ENCODE measurements around the gene PRDM15. TPM values are rescaled to one million over a fixed set of nuclear protein-coding genes. Genes with fewer than 3 reads are reported as not detected.

PRDM15 gene
- total RNA-seq, 1 experiment from 2014 or later, result 11.2 TPM

DNA sequence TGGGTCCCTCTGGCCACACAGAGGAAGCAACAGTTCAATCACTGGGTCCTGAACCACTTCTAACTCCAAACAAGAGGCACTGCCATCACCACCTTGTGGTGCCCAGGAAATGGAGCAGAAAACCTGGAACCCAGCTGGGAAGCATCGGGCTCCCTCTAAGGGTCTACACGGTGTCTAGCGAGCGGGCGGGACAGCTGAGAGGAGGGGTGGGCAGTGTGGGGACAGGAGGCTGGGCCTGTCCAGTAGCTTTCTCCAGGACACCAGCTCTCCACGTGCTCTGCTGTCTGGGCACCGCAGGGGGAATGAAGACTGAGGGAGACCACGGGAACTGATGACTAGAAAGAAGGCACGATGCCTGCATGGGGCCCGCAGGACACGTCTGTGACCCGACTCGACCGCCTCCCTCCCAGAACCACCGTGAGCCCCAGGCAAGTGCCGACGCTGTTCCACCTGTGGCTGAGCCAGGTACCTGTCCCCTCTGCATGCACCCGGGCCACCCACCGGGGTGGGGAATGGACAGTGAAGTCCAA is 5.4 kb upstream of the PRDM15 start:
- ChIA-PET POLR2A (no interaction called here), CTCF (no interaction called here)
- H3K27ac ChIP-seq (ENCODE audit: low read length), result no peak overlapping the region
- 0 out of 2 replicates have a peak, but pooled peaks cover 2% of the 10 kb centered on the region for H3K4me1 ChIP-seq (ENCODE audit: control insufficient read depth, insufficient read depth, low read length)
- intact Hi-C loops (cut with micrococcal nuclease; ENCODE audit: unreplicated experiment), result no loop called here
- ATAC-seq, result no peak
- H3K4me3 ChIP-seq (ENCODE audit: low read depth in 2 of 2, low read length in 2 of 2), result no peak overlapping the region
- in situ Hi-C loops (cut with HindIII; ENCODE audit: low pct_unique_long_range_greater_than_20kb, low sequenced_read_pairs), result no loop called here
- DNase-seq (ENCODE audit: low read depth, low spot score), result no peak
- H3K27me3 ChIP-seq (ENCODE audit: control insufficient read depth, insufficient read depth, low read length), result no peaks in the 10 kb centered on the region
- no peaks in the 10 kb centered on the region for H3K36me3 ChIP-seq (ENCODE audit: control insufficient read depth, insufficient read depth, low read length)
- no TSS peak for BruUV-seq (replicated peaks)
- TF ChIP-seq POLR2AphosphoS5 (IDR thresholded peaks at IDR 0.05; ENCODE audit: low read depth, low read length) (no peak), TCF7L2 (IDR thresholded peaks at IDR 0.05; ENCODE audit: low read depth, low read length) (no peak), SIN3A (IDR thresholded peaks at IDR 0.05; ENCODE audit: borderline replicate concordance, insufficient read depth, low read depth, low read length) (no peak), CTCF (IDR thresholded peaks at IDR 0.05) (no peak)
- TF ChIP-seq, protein P1, sequence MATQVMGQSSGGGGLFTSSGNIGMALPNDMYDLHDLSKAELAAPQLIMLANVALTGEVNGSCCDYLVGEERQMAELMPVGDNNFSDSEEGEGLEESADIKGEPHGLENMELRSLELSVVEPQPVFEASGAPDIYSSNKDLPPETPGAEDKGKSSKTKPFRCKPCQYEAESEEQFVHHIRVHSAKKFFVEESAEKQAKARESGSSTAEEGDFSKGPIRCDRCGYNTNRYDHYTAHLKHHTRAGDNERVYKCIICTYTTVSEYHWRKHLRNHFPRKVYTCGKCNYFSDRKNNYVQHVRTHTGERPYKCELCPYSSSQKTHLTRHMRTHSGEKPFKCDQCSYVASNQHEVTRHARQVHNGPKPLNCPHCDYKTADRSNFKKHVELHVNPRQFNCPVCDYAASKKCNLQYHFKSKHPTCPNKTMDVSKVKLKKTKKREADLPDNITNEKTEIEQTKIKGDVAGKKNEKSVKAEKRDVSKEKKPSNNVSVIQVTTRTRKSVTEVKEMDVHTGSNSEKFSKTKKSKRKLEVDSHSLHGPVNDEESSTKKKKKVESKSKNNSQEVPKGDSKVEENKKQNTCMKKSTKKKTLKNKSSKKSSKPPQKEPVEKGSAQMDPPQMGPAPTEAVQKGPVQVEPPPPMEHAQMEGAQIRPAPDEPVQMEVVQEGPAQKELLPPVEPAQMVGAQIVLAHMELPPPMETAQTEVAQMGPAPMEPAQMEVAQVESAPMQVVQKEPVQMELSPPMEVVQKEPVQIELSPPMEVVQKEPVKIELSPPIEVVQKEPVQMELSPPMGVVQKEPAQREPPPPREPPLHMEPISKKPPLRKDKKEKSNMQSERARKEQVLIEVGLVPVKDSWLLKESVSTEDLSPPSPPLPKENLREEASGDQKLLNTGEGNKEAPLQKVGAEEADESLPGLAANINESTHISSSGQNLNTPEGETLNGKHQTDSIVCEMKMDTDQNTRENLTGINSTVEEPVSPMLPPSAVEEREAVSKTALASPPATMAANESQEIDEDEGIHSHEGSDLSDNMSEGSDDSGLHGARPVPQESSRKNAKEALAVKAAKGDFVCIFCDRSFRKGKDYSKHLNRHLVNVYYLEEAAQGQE (IDR thresholded peaks at IDR 0.05; ENCODE audit: insufficient read depth in 1 of 2, low read depth in 2 of 2, low read length in 1 of 2), result no peak
- no peaks in the 10 kb centered on the region for H3K9me3 ChIP-seq (ENCODE audit: control insufficient read depth, insufficient read depth, low read depth, low read length)

DNA sequence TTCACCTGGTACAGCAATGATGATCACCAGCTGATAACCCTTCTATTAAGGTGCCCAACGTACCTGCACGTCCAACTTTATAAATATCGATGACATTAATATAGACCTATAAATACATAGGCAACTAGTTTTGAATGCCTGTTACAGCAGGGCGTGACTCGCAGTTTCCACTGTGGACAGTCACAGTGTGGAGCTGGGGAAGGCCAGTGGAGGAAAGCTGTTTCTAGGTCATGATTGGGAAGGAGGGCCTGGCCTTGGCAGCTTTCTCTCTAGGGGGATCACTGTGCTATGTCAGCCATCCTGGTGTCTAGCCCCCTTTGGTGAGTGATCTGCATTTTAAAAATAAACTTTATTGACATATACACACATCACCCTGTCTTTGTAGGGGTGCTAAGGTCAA is 4.4 kb upstream of the PRDM15 start:
- Histone ChIP-seq H3K4me3 (ENCODE audit: low read depth in 2 of 2, low read length in 2 of 2) (no peak overlapping the region), H3K27ac (ENCODE audit: low read length) (no peak overlapping the region), H3K36me3 (ENCODE audit: control insufficient read depth, insufficient read depth, low read length) (no peaks in the 10 kb centered on the region; the same call in 1 of the 2 replicates), H3K9me3 (ENCODE audit: control insufficient read depth, insufficient read depth, low read depth, low read length) (no peaks in the 10 kb centered on the region), H3K4me1 (ENCODE audit: control insufficient read depth, insufficient read depth, low read length) (0 out of 2 replicates have a peak, but pooled peaks cover 2% of the 10 kb centered on the region), H3K27me3 (ENCODE audit: control insufficient read depth, insufficient read depth, low read length) (no peaks in the 10 kb centered on the region)
- DNase-seq (ENCODE audit: low read depth, low spot score) (no peak), ATAC-seq (no peak)
- in situ Hi-C loops (cut with HindIII; ENCODE audit: low pct_unique_long_range_greater_than_20kb, low sequenced_read_pairs) (no loop called here), intact Hi-C loops (cut with micrococcal nuclease; ENCODE audit: unreplicated experiment) (no loop called here)
- no TSS peak for BruUV-seq (replicated peaks)
- TF ChIP-seq CTCF (IDR thresholded peaks at IDR 0.05) (no peak), SIN3A (IDR thresholded peaks at IDR 0.05; ENCODE audit: borderline replicate concordance, insufficient read depth, low read depth, low read length) (no peak), TCF7L2 (IDR thresholded peaks at IDR 0.05; ENCODE audit: low read depth, low read length) (no peak), POLR2AphosphoS5 (IDR thresholded peaks at IDR 0.05; ENCODE audit: low read depth, low read length) (no peak)
- TF ChIP-seq, protein P1 (IDR thresholded peaks at IDR 0.05; ENCODE audit: insufficient read depth in 1 of 2, low read depth in 2 of 2, low read length in 1 of 2), result no peak
- CTCF ChIA-PET, result no interaction called here
- POLR2A ChIA-PET, result no interaction called here
